HepG2 (cell line): ENCODE data around the gene SEMA3E. TPM values are rescaled to one million over a fixed set of nuclear protein-coding genes. Genes with fewer than 3 reads are reported as not detected.

ENCODE experiments used
- ATAC-seq: fragments of 200-7000 bp; cut with Tn5 transposase; 3 replicates; pipeline ENCODE4 v1.9.1; 2020; ENCODE audit warnings: mild to moderate bottlenecking, moderate library complexity
- BruUV-seq: library from RNA; stranded (reverse); fragments of 400-500 nt; replicated peaks from 2 replicates; lab custom pipeline; 2021; lab: Mats Ljungman, UMichigan
- CTCF ChIA-PET: fragments of 300-600 bp; formaldehyde crosslinking; extraction: SDS; loops from one replicate; lab custom pipeline; 2021; ENCODE audit warnings: low total read pairs, inconsistent platforms, low intra/inter-chr PET ratio; lab: Yijun Ruan, JAX
- POLR2A ChIA-PET: fragments of 350-600 bp; sonication (Branson Sonifier 250); formaldehyde crosslinking; loops from one replicate; lab custom pipeline; 2020; ENCODE audit warnings: antibody characterized with exemption, inconsistent platforms; lab: Yijun Ruan, JAX
- DNase-seq: peaks from one replicate; pipeline ENCODE4 v3.0.0-alpha.2; 2015; ENCODE audit warnings: low spot score
- FAIRE-seq: peaks from 3 replicates; lab custom pipeline; 2011; peaks lifted over from hg19 to GRCh38; lab: Jason Lieb, UNC
- H2AFZ ChIP-seq: one replicate; pipeline ENCODE4 v1.6.1; 2011; ENCODE audit warnings: low read length, inconsistent platforms
- H3K27ac ChIP-seq: fragments of 300-600 bp; 3 replicates; pipeline ENCODE4 v1.8.0; 2011; ENCODE audit warnings: mixed run types, mild to moderate bottlenecking, mixed read lengths, low read length, inconsistent platforms; ENCODE audit not compliant: insufficient read depth; ENCODE audit errors: extremely low read length
- H3K27me3 ChIP-seq, 2 experiments: fragments of 200-600 bp in 1 of 2; 2 replicates in 1 of 2; 3 replicates in 1 of 2; pipeline versions ENCODE4 v1.6.0 to v1.8.0; 2011; ENCODE audit warnings: low read length in 2 of 2, mild to moderate bottlenecking in 2 of 2, moderate library complexity in 2 of 2, inconsistent platforms in 1 of 2; ENCODE audit not compliant: insufficient read depth in 2 of 2, control insufficient read depth in 1 of 2
- H3K36me3 ChIP-seq, 2 experiments: fragments of 200-600 bp in 1 of 2; replicated peaks in 1 of 2; 2 replicates in 1 of 2; 3 replicates in 1 of 2; pipeline versions ENCODE4 v1.5.1 to v1.8.0; 2011; ENCODE audit warnings: low read length in 2 of 2, inconsistent platforms in 1 of 2; ENCODE audit not compliant: insufficient read depth in 2 of 2, control insufficient read depth in 1 of 2
- H3K4me1 ChIP-seq: 2 replicates; pipeline ENCODE4 v1.5.1; 2012; ENCODE audit warnings: low read length, inconsistent platforms; ENCODE audit not compliant: insufficient read depth
- H3K4me2 ChIP-seq: 2 replicates; pipeline ENCODE4 v1.6.0; 2011; ENCODE audit warnings: low read depth, low read length, inconsistent platforms
- H3K4me3 ChIP-seq, 3 experiments: fragments of 200-600 bp in 1 of 3; sonication (generic), shearing (Covaris generic) in 1 of 3; replicated peaks in 1 of 3; 2 replicates each; pipeline ENCODE4 v1.5.1; 2011 to 2016; ENCODE audit warnings: low read length in 3 of 3, inconsistent platforms in 2 of 3, low read depth in 2 of 3, mild to moderate bottlenecking in 2 of 3, control low read depth in 1 of 3, mixed read lengths in 1 of 3; ENCODE audit not compliant: insufficient read depth in 1 of 3
- H3K79me2 ChIP-seq: one replicate; pipeline ENCODE4 v1.6.1; 2011; ENCODE audit warnings: low read length, inconsistent platforms; ENCODE audit not compliant: insufficient read depth
- H3K9ac ChIP-seq: 2 replicates; pipeline ENCODE4 v1.6.0; 2011; ENCODE audit warnings: mild to moderate bottlenecking, low read depth, low read length, inconsistent platforms; ENCODE audit not compliant: insufficient read depth
- H3K9me3 ChIP-seq: 2 replicates; pipeline ENCODE4 v1.5.1; 2012; ENCODE audit warnings: mild to moderate bottlenecking, low read length
- H4K20me1 ChIP-seq: 2 replicates; pipeline ENCODE4 v1.6.0; 2011; ENCODE audit warnings: inconsistent platforms, mild to moderate bottlenecking, low read length, moderate library complexity; ENCODE audit not compliant: insufficient read depth
- AGO1 ChIP-seq: fragments of 200-400 bp; formaldehyde crosslinking; IDR thresholded peaks from 2 replicates; pipeline ENCODE4 v1.6.1; 2017; ENCODE audit warnings: mild to moderate bottlenecking, low read depth, low read length, moderate library complexity; ENCODE audit not compliant: poor library complexity, severe bottlenecking
- CENPX ChIP-seq: sonication (generic); formaldehyde crosslinking; IDR thresholded peaks from 2 replicates; pipeline ENCODE4 v1.9.0; 2021; ENCODE audit warnings: mild to moderate bottlenecking, missing genetic modification reagents, moderate library complexity
- DRAP1 ChIP-seq: IDR thresholded peaks from 2 replicates; pipeline ENCODE4 v1.6.1; 2016; ENCODE audit warnings: missing genetic modification reagents, missing compliant biosample characterization
- FUBP1 ChIP-seq: sonication (generic); formaldehyde crosslinking; IDR thresholded peaks from 2 replicates; pipeline ENCODE4 v1.5.1; 2020; ENCODE audit warnings: missing genetic modification reagents, mild to moderate bottlenecking, borderline replicate concordance
- IRF1 ChIP-seq: sonication (generic); formaldehyde crosslinking; IDR thresholded peaks from 2 replicates; pipeline ENCODE4 v1.4.0; 2020; ENCODE audit warnings: low read depth, mild to moderate bottlenecking, missing genetic modification reagents
- IRX3 ChIP-seq: sonication (generic); formaldehyde crosslinking; IDR thresholded peaks from 2 replicates; pipeline ENCODE4 v1.8.1; 2023; ENCODE audit warnings: mild to moderate bottlenecking, low read depth, missing genetic modification reagents, borderline replicate concordance
- SMYD3 ChIP-seq: sonication (generic); formaldehyde crosslinking; IDR thresholded peaks from 2 replicates; pipeline ENCODE4 v1.8.1; 2023; ENCODE audit warnings: mild to moderate bottlenecking, missing genetic modification reagents
- SNRNP70 ChIP-seq: fragments of 200-400 bp; formaldehyde crosslinking; IDR thresholded peaks from 2 replicates; pipeline ENCODE4 v1.6.1; 2017; ENCODE audit warnings: mild to moderate bottlenecking, low read depth, low read length, moderate library complexity
- WGBS: methylation state at CpG from one replicate; pipeline ENCODE4 v1.1.6; 2017; ENCODE audit warnings: low lambda C conversion rate; 5-methylcytosine and 5-hydroxymethylcytosine counted together
- in situ Hi-C: cut with HindIII; loops from 2 replicates; pipeline ENCODE4 v1.10.0; 2017; ENCODE audit warnings: low pct_unique_long_range_greater_than_20kb; ENCODE audit not compliant: extremely low pct_ligation_motif_present
- intact Hi-C: fragments of 100-400 bp; cut with micrococcal nuclease; formaldehyde crosslinking; loops from one replicate; pipeline ENCODE4 v1.10.0; 2022; ENCODE audit not compliant: unreplicated experiment
- polyA plus RNA-seq, 8 experiments: library from polyadenylated mRNA; depleted of rRNA in 3 of 8; stranded (reverse) in 7 of 8; unstranded in 1 of 8; fragments of >200 nt; fragmentation: Illumina TruSeq in 4 of 8; extraction: Trizol in 4 of 8; gene quantifications; 2 replicates each; pipeline versions ENCODE4 v1.2.1 to v1.2.3, GENCODE V29; 2011 to 2016; ENCODE audit warnings: low read depth in 4 of 8, missing spikeins in 1 of 8, mixed read lengths in 1 of 8; ENCODE audit not compliant: insufficient read depth in 1 of 8
- total RNA-seq, 5 experiments: library from RNA; depleted of rRNA; stranded (reverse); fragments of >200 nt; fragmentation: Illumina TruSeq; extraction: Trizol; gene quantifications; 2 replicates each; pipeline ENCODE4 v1.2.3, GENCODE V29; 2016; ENCODE audit warnings: low read depth in 1 of 5
- TF ChIP-seq, protein P1 (sequence below): sonication (generic); formaldehyde crosslinking; IDR thresholded peaks from 2 replicates; pipeline ENCODE4 v1.4.0; 2020; ENCODE audit warnings: missing genetic modification reagents
- TF ChIP-seq, protein P2 (sequence below): sonication (generic); formaldehyde crosslinking; IDR thresholded peaks from 2 replicates; pipeline ENCODE4 v1.4.0; 2020; ENCODE audit warnings: mild to moderate bottlenecking, low read depth, missing genetic modification reagents

SEMA3E gene
- total and polyA plus RNA-seq, 2 of the 13 experiments (the other 11 are each of a cell fraction or from before 2014, with no cell fraction given), result not detected

GRCh38 chr7:83633516-83633915, 15.4 kb downstream of the SEMA3E start (continued):
- TF ChIP-seq SMYD3 (no peak), IRX3 (CRISPR knock-in tag) (no peak), SNRNP70 (no peak)
- TF ChIP-seq, all 625 proteins: peak for 0

DNA sequence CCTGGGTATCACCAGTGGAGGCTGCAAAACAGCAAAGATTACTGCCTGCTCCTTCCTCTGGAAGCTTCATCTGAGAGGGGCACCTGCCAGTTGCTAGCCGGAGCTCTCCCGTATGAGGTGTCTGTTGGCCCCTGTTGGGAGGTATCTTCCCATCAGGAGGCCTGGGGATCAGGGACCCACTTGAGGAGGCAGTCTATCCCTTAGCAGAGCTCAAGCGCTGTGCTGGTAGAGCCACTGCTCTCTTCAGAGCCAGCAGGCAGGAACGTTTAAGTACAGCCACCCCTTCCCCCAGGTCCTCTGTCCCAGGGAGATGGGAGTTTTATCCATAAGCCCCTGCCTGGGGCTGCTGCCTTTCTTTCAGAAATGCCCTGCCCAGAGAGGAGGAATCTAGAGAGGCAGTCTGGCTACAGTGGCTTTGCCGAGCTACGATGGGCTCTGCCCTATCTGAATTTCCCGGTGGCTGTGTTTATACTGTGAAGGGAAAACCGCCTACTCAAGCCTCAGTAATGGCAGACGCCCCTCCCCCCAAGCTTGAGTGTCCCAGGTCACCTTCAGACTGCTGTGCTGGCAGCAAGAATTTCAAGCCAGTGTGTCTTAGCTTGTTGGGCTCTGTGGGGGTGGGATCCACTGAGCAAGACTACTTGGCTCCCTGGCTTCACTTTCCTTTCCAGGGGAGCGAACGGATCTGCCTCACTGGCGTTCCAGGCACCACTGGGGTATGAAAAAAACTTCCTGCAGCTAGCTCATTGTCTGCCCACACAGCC, 19.6 kb downstream of the SEMA3E start:
- H3K36me3 ChIP-seq, result no peaks in the 10 kb centered on the region
- in situ Hi-C loops, result no loop called here
- POLR2A ChIA-PET, result no interaction called here
- TF ChIP-seq CENPX (CRISPR knock-in tag) (no peak), FUBP1 (no peak), AGO1 (no peak), IRF1 (CRISPR knock-in tag) (no peak), DRAP1 (CRISPR knock-in tag) (no peak)
- TF ChIP-seq, protein P1, sequence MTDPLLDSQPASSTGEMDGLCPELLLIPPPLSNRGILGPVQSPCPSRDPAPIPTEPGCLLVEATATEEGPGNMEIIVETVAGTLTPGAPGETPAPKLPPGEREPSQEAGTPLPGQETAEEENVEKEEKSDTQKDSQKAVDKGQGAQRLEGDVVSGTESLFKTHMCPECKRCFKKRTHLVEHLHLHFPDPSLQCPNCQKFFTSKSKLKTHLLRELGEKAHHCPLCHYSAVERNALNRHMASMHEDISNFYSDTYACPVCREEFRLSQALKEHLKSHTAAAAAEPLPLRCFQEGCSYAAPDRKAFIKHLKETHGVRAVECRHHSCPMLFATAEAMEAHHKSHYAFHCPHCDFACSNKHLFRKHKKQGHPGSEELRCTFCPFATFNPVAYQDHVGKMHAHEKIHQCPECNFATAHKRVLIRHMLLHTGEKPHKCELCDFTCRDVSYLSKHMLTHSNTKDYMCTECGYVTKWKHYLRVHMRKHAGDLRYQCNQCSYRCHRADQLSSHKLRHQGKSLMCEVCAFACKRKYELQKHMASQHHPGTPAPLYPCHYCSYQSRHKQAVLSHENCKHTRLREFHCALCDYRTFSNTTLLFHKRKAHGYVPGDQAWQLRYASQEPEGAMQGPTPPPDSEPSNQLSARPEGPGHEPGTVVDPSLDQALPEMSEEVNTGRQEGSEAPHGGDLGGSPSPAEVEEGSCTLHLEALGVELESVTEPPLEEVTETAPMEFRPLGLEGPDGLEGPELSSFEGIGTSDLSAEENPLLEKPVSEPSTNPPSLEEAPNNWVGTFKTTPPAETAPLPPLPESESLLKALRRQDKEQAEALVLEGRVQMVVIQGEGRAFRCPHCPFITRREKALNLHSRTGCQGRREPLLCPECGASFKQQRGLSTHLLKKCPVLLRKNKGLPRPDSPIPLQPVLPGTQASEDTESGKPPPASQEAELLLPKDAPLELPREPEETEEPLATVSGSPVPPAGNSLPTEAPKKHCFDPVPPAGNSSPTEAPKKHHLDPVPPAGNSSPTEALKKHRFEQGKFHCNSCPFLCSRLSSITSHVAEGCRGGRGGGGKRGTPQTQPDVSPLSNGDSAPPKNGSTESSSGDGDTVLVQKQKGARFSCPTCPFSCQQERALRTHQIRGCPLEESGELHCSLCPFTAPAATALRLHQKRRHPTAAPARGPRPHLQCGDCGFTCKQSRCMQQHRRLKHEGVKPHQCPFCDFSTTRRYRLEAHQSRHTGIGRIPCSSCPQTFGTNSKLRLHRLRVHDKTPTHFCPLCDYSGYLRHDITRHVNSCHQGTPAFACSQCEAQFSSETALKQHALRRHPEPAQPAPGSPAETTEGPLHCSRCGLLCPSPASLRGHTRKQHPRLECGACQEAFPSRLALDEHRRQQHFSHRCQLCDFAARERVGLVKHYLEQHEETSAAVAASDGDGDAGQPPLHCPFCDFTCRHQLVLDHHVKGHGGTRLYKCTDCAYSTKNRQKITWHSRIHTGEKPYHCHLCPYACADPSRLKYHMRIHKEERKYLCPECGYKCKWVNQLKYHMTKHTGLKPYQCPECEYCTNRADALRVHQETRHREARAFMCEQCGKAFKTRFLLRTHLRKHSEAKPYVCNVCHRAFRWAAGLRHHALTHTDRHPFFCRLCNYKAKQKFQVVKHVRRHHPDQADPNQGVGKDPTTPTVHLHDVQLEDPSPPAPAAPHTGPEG (CRISPR knock-in tag), result no peak
- TF ChIP-seq, protein P2, sequence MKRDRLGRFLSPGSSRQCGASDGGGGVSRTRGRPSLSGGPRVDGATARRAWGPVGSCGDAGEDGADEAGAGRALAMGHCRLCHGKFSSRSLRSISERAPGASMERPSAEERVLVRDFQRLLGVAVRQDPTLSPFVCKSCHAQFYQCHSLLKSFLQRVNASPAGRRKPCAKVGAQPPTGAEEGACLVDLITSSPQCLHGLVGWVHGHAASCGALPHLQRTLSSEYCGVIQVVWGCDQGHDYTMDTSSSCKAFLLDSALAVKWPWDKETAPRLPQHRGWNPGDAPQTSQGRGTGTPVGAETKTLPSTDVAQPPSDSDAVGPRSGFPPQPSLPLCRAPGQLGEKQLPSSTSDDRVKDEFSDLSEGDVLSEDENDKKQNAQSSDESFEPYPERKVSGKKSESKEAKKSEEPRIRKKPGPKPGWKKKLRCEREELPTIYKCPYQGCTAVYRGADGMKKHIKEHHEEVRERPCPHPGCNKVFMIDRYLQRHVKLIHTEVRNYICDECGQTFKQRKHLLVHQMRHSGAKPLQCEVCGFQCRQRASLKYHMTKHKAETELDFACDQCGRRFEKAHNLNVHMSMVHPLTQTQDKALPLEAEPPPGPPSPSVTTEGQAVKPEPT (CRISPR knock-in tag), result no peak

More for the DNA sequence above, 19.6 kb downstream of the SEMA3E start:
- FAIRE-seq, result no peak
- no peak for DNase-seq
- CTCF ChIA-PET, result no interaction called here
- Histone ChIP-seq H3K9ac (no peak overlapping the region), H3K4me3 (no peak overlapping the region), H3K27me3 (no peaks in the 10 kb centered on the region), H3K9me3 (no peaks in the 10 kb centered on the region), H4K20me1 (no peaks in the 10 kb centered on the region), H3K4me1 (no peaks in the 10 kb centered on the region), H3K79me2 (no peaks in the 10 kb centered on the region), H3K27ac (no peak overlapping the region), H3K4me2 (peak overlapping the region; percentile 32; the same call in 1 of the 2 replicates), H2AFZ (no peak overlapping the region)
- WGBS, result 7% methylated on average over 3 of the region's 12 CpGs
- BruUV-seq, result no TSS peak
- intact Hi-C loops, result no loop called here
- ATAC-seq, result no peak; the same call in 2 of the 3 replicates
